Spleen (tissue), 7 donors: ENCODE data around the gene BANP.

ENCODE experiments used
- POLR2A ChIP-seq, 3 donors: fragments of 450-650 bp; IDR thresholded peaks; one replicate each; pipeline ENCODE4 v1.5.1; 2017; ENCODE audit warnings: antibody characterized with exemption in 3 of 3, mild to moderate bottlenecking in 1 of 3
- POLR2AphosphoS5 ChIP-seq, 3 donors: sonication (generic); formaldehyde crosslinking; IDR thresholded peaks; one replicate each; pipeline ENCODE4 v1.5.1; 2017; ENCODE audit warnings: antibody characterized with exemption in 3 of 3
- TF ChIP-seq, protein P1 (sequence below), 11 experiments: fragments of 200-600 bp in 7 of 11; fragments of 450-650 bp in 4 of 11; sonication (generic) in 4 of 11; IDR thresholded peaks in 8 of 11; conservative IDR thresholded peaks in 3 of 11; 1 replicate in 7 of 11; 2 replicates in 4 of 11; pipeline versions ENCODE4 v1.4.0 to v1.8.0; 2016 to 2021; ENCODE audit warnings: antibody characterized with exemption in 11 of 11, inconsistent platforms in 4 of 11, mild to moderate bottlenecking in 1 of 11
- donor health status: DM: no; HTN: no; CAD: no; lungs with moderate emphysema.
- donor health status: DM: no; HTN: no; CAD: no.
- donor health status: DM: no; HTN: no; CAD: no.

DNA sequence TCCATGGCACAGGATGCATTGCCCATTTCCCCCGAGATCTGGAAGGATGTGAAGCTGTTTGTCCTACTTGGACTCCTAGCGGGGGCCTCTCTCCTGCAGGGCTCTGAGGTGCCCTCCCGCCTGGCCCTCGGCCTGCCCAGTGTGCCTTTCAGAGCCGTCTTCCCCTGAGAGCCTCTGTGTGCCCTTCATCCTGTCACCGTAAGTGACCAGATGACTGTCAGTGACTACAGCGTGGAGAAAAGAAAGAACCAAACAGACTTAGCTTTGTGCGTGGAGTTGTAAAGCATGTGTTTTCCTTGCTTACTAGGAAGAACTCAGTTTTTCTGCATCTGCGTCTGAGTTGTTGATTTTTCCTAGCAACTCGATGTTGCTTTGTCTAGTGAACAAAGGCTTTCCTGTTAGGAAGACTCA, 56.1 kb downstream of the BANP start:
- TF ChIP-seq POLR2A (IDR thresholded peaks at IDR 0.05) (no peak), POLR2AphosphoS5 (IDR thresholded peaks at IDR 0.05) (no peak)
- TF ChIP-seq, protein P1, sequence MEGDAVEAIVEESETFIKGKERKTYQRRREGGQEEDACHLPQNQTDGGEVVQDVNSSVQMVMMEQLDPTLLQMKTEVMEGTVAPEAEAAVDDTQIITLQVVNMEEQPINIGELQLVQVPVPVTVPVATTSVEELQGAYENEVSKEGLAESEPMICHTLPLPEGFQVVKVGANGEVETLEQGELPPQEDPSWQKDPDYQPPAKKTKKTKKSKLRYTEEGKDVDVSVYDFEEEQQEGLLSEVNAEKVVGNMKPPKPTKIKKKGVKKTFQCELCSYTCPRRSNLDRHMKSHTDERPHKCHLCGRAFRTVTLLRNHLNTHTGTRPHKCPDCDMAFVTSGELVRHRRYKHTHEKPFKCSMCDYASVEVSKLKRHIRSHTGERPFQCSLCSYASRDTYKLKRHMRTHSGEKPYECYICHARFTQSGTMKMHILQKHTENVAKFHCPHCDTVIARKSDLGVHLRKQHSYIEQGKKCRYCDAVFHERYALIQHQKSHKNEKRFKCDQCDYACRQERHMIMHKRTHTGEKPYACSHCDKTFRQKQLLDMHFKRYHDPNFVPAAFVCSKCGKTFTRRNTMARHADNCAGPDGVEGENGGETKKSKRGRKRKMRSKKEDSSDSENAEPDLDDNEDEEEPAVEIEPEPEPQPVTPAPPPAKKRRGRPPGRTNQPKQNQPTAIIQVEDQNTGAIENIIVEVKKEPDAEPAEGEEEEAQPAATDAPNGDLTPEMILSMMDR (IDR thresholded peaks at IDR 0.05 in 8 of 11, conservative IDR thresholded peaks at IDR 0.05 in 3 of 11) = no peak
